Loucy (cell line): ENCODE measurements around the gene MRPL50.

ENCODE experiments used
- EZH2phosphoT487 ChIP-seq: fragments of 200-600 bp; IDR thresholded peaks from 2 replicates; pipeline ENCODE4 v1.6.1; 2018; ENCODE audit warnings: antibody characterized with exemption, mild to moderate bottlenecking, moderate library complexity, borderline replicate concordance
- TF ChIP-seq, protein P1 (sequence below): fragments of 200-600 bp; sonication (generic); conservative IDR thresholded peaks from 2 replicates; pipeline ENCODE4 v1.5.1; 2014; ENCODE audit warnings: mild to moderate bottlenecking, antibody characterized with exemption, low read length

DNA sequence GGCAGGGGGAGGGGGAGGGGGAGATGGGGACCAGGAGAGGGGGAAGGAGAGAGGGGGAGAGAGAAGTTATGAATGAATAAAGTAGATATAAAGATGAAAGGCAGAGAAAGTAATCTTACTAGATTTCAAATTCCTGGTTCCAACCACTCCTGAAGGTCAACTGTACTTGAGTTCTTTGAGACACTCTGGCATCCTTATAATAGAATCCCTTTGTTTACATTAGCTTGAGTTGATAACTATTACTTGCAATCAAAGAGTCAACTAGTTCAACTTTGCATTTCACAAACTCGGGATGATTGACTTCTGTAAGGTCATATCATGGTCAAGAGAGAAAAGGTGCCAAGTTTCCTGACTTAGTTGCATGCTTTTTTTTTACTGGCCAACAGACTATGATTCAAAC, 55.8 kb downstream of the MRPL50 start:
- TF ChIP-seq, protein P1, sequence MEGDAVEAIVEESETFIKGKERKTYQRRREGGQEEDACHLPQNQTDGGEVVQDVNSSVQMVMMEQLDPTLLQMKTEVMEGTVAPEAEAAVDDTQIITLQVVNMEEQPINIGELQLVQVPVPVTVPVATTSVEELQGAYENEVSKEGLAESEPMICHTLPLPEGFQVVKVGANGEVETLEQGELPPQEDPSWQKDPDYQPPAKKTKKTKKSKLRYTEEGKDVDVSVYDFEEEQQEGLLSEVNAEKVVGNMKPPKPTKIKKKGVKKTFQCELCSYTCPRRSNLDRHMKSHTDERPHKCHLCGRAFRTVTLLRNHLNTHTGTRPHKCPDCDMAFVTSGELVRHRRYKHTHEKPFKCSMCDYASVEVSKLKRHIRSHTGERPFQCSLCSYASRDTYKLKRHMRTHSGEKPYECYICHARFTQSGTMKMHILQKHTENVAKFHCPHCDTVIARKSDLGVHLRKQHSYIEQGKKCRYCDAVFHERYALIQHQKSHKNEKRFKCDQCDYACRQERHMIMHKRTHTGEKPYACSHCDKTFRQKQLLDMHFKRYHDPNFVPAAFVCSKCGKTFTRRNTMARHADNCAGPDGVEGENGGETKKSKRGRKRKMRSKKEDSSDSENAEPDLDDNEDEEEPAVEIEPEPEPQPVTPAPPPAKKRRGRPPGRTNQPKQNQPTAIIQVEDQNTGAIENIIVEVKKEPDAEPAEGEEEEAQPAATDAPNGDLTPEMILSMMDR, result no peak
- TF ChIP-seq EZH2phosphoT487, result no peak
